Esophagus squamous epithelium (tissue), 5 donors: ENCODE measurements around the gene ZGLP1. TPM values are rescaled to one million over a fixed set of nuclear protein-coding genes. Genes with fewer than 3 reads are reported as not detected.

Experiments
- DNase-seq: peaks from one replicate; lab custom pipeline; 2025; lab: John Stamatoyannopoulos, UW
- H3K27ac ChIP-seq, 4 donors: fragments of 200-600 bp; sonication (generic); one replicate each; pipeline ENCODE4 v1.5.1; 2016 to 2019; ENCODE audit warnings: mild to moderate bottlenecking in 1 of 4
- H3K27me3 ChIP-seq, 4 donors: fragments of 200-600 bp; sonication (generic); 1 replicate in 3 of 4; 2 replicates in 1 of 4; pipeline versions ENCODE4 v1.5.1 to v1.6.0; 2017 to 2021; ENCODE audit warnings: antibody characterized with exemption in 1 of 4
- H3K36me3 ChIP-seq, 3 donors: fragments of 200-600 bp; sonication (generic); one replicate each; pipeline ENCODE4 v1.5.1; 2016 to 2019
- H3K4me1 ChIP-seq, 3 donors: fragments of 200-600 bp; sonication (generic); one replicate each; pipeline ENCODE4 v1.5.1; 2017 to 2019
- H3K4me3 ChIP-seq, 4 donors: fragments of 200-600 bp; sonication (generic); 1 replicate in 3 of 4; 2 replicates in 1 of 4; pipeline ENCODE4 v1.5.1; 2016 to 2019; ENCODE audit warnings: mild to moderate bottlenecking in 2 of 4, moderate library complexity in 1 of 4
- H3K9me3 ChIP-seq, 3 donors: fragments of 200-600 bp; sonication (generic); one replicate each; pipeline ENCODE4 v1.5.1; 2016 to 2019
- CTCF ChIP-seq, 6 experiments: fragments of 450-650 bp in 4 of 6; fragments of 200-600 bp in 2 of 6; sonication (generic) in 2 of 6; IDR thresholded peaks; one replicate each; pipeline ENCODE4 v1.5.1; 2016 to 2019; ENCODE audit warnings: antibody characterized with exemption in 6 of 6, mild to moderate bottlenecking in 4 of 6, moderate library complexity in 4 of 6
- POLR2A ChIP-seq, 4 donors: fragments of 450-650 bp; IDR thresholded peaks; one replicate each; pipeline ENCODE4 v1.6.1; 2017; ENCODE audit warnings: antibody characterized with exemption in 4 of 4, mild to moderate bottlenecking in 4 of 4, moderate library complexity in 3 of 4
- WGBS, 2 donors: methylation state at CpG; one replicate each; pipeline ENCODE4 v1.1.5; 2018; 5-methylcytosine and 5-hydroxymethylcytosine counted together
- intact Hi-C: fragments of 100-400 bp; cut with DNase I; formaldehyde crosslinking; loops from one replicate; pipeline ENCODE4 v1.15.0; 2022
- total RNA-seq, 4 donors: library from RNA; depleted of rRNA; stranded (reverse); fragments of >200 nt; gene quantifications; one replicate each; pipeline ENCODE4 v1.1.0, GENCODE V29; 2016
- donor health status: DM: yes; HTN: yes; CAD: no.

The ZGLP1 gene
- total RNA-seq, 4 donors from 2014 or later = 0.79 to 1.5 (median 1.2) TPM

GRCh38 chr19:10295305-10295846, 14.2 kb downstream of the ZGLP1 start:
- Histone ChIP-seq H3K27ac (no peak overlapping the region), H3K27me3 (peaks cover 16 to 97% (median 34%) of the 10 kb centered on the region in 4 donors), H3K4me3 (peak overlapping the region in 3 of 4 donors; percentile 20 to 61 (median 33)), H3K4me1 (peaks cover 33 to 65% (median 40%) of the 10 kb centered on the region in 3 donors), H3K36me3 (no peaks in the 10 kb centered on the region), H3K9me3 (no peaks in the 10 kb centered on the region)
- intact Hi-C loops = no loop called here
- peak in 1 of 6 experiments; percentile 3 for TF ChIP-seq CTCF (IDR thresholded peaks at IDR 0.05)
- peak in 1 of 4 donors; percentile 38 for TF ChIP-seq POLR2A (IDR thresholded peaks at IDR 0.05)
- 0% methylated on average over 6 to 9 of the region's 48 CpGs for WGBS, 2 donors
- DNase-seq = no peak

- H3K4me1 ChIP-seq = peaks cover 43 to 75% (median 49%) of the 10 kb centered on the region in 3 donors
- WGBS, 2 donors = 4 to 34% methylated on average over 4 to 12 of the region's 25 CpGs
- no peak overlapping the region for H3K4me3 ChIP-seq
- no peaks in the 10 kb centered on the region for H3K36me3 ChIP-seq
- no peaks in the 10 kb centered on the region for H3K9me3 ChIP-seq
- TF ChIP-seq POLR2A (IDR thresholded peaks at IDR 0.05) (no peak), CTCF (IDR thresholded peaks at IDR 0.05) (no peak)
- DNase-seq = no peak
- no peak overlapping the region for H3K27ac ChIP-seq
- intact Hi-C loops = no loop called here
- peaks cover 23 to 99% (median 40%) of the 10 kb centered on the region in 4 donors for H3K27me3 ChIP-seq
Observed at GRCh38 chr19:10294368-10294697, 15.3 kb downstream of the ZGLP1 start.

- peaks cover 27 to 99% (median 41%) of the 10 kb centered on the region in 4 donors for H3K27me3 ChIP-seq
- H3K4me1 ChIP-seq = peaks cover 49 to 80% (median 53%) of the 10 kb centered on the region in 3 donors
- intact Hi-C loops = no loop called here
- no peak overlapping the region for H3K27ac ChIP-seq
- no peaks in the 10 kb centered on the region for H3K9me3 ChIP-seq
- H3K36me3 ChIP-seq = no peaks in the 10 kb centered on the region
- peak overlapping the region in 1 of 4 donors; percentile 2 for H3K4me3 ChIP-seq
- DNase-seq = no peak
- TF ChIP-seq POLR2A (IDR thresholded peaks at IDR 0.05) (no peak), CTCF (IDR thresholded peaks at IDR 0.05) (no peak)
- WGBS, 2 donors = 66% methylated on average over 7 of the region's 49 CpGs; no CpG with 5 or more reads in 1 of the 2 donors
Observed at GRCh38 chr19:10293637-10294367, 15.8 kb downstream of the ZGLP1 start.

GRCh38 chr19:10292789-10293636, 16.6 kb downstream of the ZGLP1 start:
- WGBS, 2 donors = 21 to 57% methylated on average over 17 to 23 of the region's 56 CpGs
- intact Hi-C loops = no loop called here
- H3K36me3 ChIP-seq = no peaks in the 10 kb centered on the region
- DNase-seq = no peak
- H3K9me3 ChIP-seq = no peaks in the 10 kb centered on the region
- peak overlapping the region in 3 of 4 donors; percentile 33 to 66 (median 49) for H3K4me3 ChIP-seq
- peak overlapping the region in 1 of 4 donors; percentile 26 for H3K27ac ChIP-seq
- no peak for TF ChIP-seq CTCF (IDR thresholded peaks at IDR 0.05)
- TF ChIP-seq POLR2A (IDR thresholded peaks at IDR 0.05) = no peak
- H3K27me3 ChIP-seq = peaks cover 27 to 99% (median 41%) of the 10 kb centered on the region in 4 donors
- peaks cover 55 to 88% (median 57%) of the 10 kb centered on the region in 3 donors for H3K4me1 ChIP-seq
